ENCODE data around the gene EHD3.

- TF ChIP-seq CTCF (IDR thresholded peaks at IDR 0.05) = no peak
- no peak for TF ChIP-seq POLR2A (IDR thresholded peaks at IDR 0.05)
Measured at GRCh38 chr2:31270131-31270530, 36.2 kb downstream of the EHD3 start.
